ENCODE data around the gene DIAPH2.

GRCh38 chrX:96715481-96715880 lies 30.8 kb downstream of the DIAPH2 start:
- TF ChIP-seq ZBTB43 (CRISPR knock-in tag; IDR thresholded peaks at IDR 0.05) (no peak), SP1 (CRISPR knock-in tag; conservative IDR thresholded peaks at IDR 0.05) (no peak), CTCF (IDR thresholded peaks at IDR 0.05) (no peak)
